HG03060 (cell line): Measurements from ENCODE around the gene TMEM39A.
A peak's percentile ranks its signal among the peaks of the same experiment; 100 is the strongest.

Experiments
- ATAC-seq: cut with Tn5 transposase; IDR thresholded peaks from one replicate; pipeline ENCODE4 v1.9.1; 2021; ENCODE audit warnings: low read depth, moderate number of reproducible peaks; ENCODE audit not compliant: unreplicated experiment

Gene TMEM39A

DNA sequence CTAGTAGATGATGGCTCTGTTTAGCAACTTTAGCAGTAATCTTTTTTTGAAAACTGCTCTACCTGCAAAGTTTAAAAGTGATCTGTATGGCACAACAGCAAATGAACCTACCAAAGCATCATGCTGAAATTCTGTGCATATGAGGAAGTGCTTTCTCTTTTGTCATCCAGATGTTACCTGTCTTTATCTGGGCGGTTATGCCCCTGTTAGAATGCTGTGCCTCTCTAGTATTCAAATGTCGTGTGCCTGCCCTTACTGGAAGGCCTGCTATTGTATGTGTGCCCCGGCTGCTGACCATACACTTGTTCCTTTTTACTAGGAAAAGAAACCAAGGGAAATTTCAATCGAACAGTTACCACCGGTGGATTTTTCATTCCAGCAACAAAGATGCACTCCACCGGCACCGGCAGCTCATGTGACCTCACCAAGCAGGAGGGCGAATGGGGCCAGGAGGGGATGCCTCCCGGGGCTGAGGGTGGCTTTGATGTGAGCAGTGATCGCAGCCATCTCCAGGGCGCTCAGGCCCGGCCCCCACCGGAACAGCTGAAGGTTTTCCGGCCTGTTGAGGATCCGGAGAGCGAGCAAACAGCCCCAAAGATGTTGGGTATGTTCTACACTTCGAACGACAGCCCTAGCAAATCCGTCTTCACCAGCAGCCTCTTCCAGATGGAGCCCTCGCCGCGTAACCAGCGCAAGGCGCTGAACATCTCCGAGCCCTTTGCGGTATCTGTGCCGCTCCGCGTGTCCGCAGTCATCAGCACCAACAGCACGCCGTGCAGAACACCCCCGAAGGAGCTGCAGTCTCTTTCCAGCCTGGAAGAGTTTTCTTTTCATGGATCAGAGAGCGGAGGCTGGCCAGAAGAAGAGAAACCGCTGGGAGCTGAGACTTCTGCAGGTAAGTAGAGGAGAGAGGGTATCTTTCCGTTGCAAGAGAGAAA is 61.6 kb downstream of the TMEM39A start:
- ATAC-seq = no peak

DNA sequence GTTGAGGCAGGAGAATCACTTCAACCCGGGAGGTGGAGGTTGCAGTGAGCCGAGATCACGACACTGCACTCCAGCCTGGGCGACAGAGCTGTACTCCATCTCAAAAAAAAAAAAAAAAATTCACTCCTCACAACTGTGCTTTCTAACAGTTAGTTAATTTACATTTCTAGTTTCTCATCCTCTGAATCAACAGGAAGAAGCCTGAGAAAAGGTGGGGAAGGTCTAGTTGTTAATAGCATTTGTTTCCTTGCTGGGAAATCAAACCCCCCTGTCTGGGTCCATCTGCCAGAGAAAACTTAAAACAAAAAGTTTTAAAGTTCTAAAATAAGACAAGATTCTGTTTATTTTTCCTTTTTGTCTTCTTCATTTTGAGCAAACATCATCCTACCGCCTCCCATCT is 62.3 kb downstream of the TMEM39A start:
- ATAC-seq = no peak

DNA sequence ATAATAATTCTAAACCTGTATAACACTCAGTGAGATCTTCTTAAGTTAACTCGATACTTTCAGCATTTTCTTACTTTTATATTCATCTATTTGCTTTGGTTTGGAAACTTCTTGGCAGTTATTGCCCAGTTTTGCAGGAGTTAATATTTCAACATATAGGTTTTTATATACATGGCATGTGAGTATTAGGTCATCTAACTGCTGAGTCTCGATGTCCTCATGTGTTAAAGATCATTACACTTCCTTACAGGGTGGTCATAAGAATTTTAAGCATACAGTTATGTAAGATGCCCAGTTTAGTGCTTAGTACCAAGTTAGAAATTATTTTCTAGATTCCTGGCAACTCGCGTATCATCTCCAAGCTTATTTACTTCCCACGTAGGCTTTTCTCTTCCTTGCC is 62.9 kb downstream of the TMEM39A start:
- no peak for ATAC-seq

DNA sequence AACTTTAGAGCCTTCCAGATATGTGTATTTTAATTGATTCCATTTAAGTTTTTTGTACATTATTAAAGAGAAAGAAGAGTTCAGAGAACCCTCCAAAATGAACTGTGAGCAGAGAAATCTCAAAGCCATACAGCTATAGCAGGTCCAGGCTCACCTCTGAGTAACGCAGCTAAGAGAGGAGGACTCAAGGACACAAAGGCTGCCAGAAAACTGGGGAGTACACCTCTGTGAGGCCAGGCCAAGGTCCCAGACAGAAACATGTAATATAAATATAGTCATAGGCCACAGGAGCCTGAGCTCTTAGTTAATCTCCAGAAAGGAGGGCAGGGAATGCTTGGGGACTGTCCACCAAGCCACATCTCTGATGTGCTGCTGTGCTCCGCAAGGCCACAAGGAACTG is 66.5 kb downstream of the TMEM39A start:
- ATAC-seq = no peak

DNA sequence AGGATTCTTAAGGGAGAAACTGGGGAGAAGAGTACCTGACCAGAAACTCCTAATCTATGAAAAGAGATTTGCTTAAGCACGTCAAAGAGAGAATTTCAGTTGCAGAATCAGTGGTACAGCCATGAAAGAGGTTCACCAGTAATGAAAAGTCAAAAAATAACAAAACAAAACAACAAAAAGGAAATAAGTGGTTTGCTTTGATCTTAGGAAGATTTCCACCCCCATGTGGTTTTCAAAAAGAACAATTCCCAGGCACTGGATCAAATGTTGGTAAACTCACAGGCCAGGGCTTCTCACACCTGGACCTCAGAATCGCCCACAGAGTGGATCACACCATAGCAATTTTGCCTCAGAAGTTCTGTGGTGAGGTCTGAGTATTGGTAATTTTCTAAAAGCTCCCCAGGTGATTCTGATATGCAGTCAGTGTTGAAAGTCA is 67.5 kb downstream of the TMEM39A start:
- ATAC-seq = peak; percentile 40

DNA sequence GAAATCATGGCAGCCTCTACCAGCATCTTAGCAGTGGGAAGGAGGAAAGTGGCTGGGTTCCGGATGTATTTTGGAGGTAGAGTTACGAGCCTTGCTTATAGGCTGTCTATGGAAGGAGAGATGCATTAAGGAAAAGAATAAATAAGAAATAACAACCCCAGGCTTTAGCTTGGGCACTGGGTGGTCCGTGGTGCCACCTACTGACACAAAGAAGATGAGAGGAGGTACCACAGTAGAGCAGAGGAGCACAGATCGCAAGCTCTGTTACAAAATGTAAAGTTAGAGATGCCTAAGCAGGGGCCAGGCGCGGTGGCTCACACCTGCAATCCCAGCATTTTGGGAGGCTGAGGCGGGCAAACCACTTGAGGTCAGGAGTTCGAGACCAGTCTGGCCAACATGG is 74.8 kb downstream of the TMEM39A start:
- ATAC-seq = no peak

DNA sequence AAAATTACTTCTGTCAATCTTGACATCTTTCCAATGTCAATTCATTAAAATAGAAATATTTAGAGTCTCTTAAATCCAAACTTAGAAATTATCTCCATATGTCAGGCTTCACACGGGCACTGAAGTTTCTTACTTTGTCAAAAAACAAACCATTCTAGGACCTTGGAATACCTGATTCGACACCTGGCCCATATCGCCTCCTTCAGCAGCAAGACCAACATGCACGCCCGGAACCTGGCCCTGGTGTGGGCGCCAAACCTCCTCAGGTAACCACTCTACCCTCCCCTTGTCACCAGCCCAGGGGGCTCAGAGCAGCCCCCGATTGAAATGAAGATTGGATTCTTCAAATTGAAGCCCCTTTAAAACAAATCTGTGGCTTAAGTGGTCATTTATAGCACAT is 81.3 kb downstream of the TMEM39A start:
- no peak for ATAC-seq

DNA sequence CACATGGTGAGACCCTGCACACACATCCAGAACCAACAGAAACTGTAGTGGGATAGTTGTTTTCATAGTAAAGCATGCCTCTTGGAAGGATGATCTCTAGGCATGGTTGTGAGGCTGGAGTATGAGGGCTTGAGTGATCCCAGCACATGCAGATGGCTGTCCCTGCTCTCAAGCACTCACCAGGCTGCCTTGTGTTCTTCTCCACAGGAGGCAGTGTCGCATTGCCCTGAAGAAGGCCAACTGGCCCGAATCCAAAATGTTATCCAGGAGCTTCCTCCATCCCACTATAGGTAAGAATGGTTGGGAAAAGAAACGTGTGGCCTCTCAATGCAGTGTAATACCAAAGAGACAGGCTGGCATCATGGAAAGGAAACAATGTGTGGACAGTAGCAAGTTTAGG is 82.7 kb downstream of the TMEM39A start:
- no peak for ATAC-seq
